ENCODE measurements around the gene SLC37A2.

Gene SLC37A2

DNA sequence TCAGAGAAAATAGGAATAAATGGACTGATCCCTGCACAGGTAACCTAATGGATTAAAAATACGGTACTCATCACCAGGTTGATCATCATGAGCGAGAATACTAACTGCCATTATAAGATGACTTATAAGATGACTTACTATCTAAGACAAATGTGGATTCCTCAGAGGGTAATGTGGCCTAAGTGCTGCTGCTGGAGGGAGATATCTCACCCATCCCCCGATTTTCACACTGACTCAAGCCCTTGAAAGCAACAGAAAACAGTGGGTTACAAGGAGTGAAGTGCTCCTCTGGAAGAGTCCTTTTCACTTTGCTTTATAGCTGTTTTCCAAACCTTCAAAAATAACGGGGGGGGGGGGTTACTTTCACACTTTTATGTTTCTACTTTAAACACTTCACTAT, 47.4 kb downstream of the SLC37A2 start:
- Histone ChIP-seq H3K36me3 (no peaks in the 10 kb centered on the region), H3K9me3 (ENCODE audit: severe bottlenecking) (no peaks in the 10 kb centered on the region), H3K27ac (peak overlapping the region; percentile 76), H3K27me3 (ENCODE audit: insufficient read depth, low read depth, severe bottlenecking) (no peaks in the 10 kb centered on the region), H3K4me3 (ENCODE audit: low read depth, low read length) (peak overlapping the region; percentile 88)
- DNase-seq = no peak
- TF ChIP-seq CTCF (IDR thresholded peaks at IDR 0.05; ENCODE audit: low read depth, low read length) = no peak

GRCh38 chr11:125111001-125111342, 47.9 kb downstream of the SLC37A2 start:
- no peaks in the 10 kb centered on the region for H3K9me3 ChIP-seq (ENCODE audit: severe bottlenecking)
- H3K4me3 ChIP-seq (ENCODE audit: low read depth, low read length) = peak overlapping the region; percentile 88
- peak overlapping the region; percentile 76 for H3K27ac ChIP-seq
- peak; percentile 41 for DNase-seq
- TF ChIP-seq CTCF (IDR thresholded peaks at IDR 0.05; ENCODE audit: low read depth, low read length) = no peak
- H3K36me3 ChIP-seq = no peaks in the 10 kb centered on the region
- H3K27me3 ChIP-seq (ENCODE audit: insufficient read depth, low read depth, severe bottlenecking) = no peaks in the 10 kb centered on the region

DNA sequence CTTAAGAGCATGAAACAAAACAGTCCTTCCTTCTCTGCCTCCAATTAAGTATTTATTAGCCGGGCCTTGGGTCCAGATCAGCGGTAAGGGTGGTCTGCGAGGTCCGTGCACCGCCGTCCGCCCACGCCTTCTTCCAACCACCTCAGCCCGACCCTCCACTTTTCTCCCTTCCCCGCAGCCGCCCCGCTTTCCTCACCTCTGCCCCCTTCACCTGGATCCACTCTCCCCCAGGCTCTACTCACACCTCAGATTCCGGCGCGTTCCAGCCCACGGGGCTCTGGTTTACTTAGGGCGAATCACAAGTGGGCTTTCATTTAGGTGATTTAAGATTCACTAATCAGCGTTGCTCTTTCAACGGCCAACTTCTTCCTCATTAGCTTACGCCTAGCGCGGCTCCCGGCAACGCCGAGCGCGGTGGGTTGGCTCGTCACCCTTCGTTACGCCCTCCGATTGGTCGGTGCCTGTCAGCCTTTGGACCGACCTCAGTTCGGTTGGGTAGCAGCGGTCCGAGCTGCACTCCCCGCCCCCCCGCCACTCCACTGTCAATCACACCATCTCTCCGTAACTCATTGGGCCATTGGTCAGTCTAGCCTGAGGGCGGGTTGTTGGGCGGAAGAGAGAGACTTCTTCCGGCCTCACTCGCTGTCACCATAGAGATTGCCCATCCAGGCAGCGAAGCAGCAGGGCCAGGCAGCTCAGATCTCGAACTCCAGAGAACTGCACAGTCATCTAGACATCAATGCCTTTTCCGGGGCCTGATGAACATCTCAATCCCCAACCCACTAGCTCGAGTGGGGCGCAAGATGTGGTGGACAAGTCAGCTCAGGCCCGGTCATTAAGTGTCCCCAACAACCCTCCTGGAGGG, 48.5 kb downstream of the SLC37A2 start, which contains the start of gene TMEM218:
Gene TMEM218 (minus strand): TSS at position 284 of the 865 bp plus-strand sequence. CDS start 9,385 bp downstream, outside the sequence.
- no peaks in the 10 kb centered on the region for H3K36me3 ChIP-seq
- peak; percentile 99 for DNase-seq
- TF ChIP-seq CTCF (IDR thresholded peaks at IDR 0.05; ENCODE audit: low read depth, low read length) = no peak
- H3K9me3 ChIP-seq (ENCODE audit: severe bottlenecking) = no peaks in the 10 kb centered on the region
- peak within 1 kb of the TSS; percentile 88 for H3K4me3 ChIP-seq (ENCODE audit: low read depth, low read length)
- H3K27me3 ChIP-seq (ENCODE audit: insufficient read depth, low read depth, severe bottlenecking) = no peaks in the 10 kb centered on the region
- peak within 1 kb of the TSS; percentile 76 for H3K27ac ChIP-seq

GRCh38 chr11:125112208-125112604, 49.1 kb downstream of the SLC37A2 start:
- Histone ChIP-seq H3K4me3 (ENCODE audit: low read depth, low read length) (peak overlapping the region; percentile 88), H3K27me3 (ENCODE audit: insufficient read depth, low read depth, severe bottlenecking) (no peaks in the 10 kb centered on the region), H3K9me3 (ENCODE audit: severe bottlenecking) (no peaks in the 10 kb centered on the region), H3K27ac (peak overlapping the region; percentile 38), H3K36me3 (no peaks in the 10 kb centered on the region)
- DNase-seq = no peak
- no peak for TF ChIP-seq CTCF (IDR thresholded peaks at IDR 0.05; ENCODE audit: low read depth, low read length)

DNA sequence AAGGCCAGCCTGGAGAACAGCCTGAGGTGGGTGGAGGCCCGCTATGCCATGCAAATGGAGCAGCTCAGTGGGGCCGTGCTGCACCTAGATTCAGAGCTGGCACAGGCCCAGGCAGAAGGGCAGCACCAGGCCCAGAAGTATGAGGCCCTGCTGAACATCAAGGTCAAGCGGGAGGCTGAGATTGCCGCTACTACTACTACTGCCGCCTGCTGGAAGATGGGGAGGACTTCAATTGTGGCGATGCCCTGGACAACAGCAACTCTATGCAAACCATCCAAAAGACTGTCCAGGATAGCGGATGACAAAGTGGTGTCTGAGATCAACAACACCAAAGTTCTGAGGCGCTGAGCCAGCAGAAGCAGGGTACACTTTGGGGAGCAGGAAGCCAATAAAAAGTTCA, 51.4 kb downstream of the SLC37A2 start:
- Histone ChIP-seq H3K27me3 (ENCODE audit: insufficient read depth, low read depth, severe bottlenecking) (no peaks in the 10 kb centered on the region), H3K9me3 (ENCODE audit: severe bottlenecking) (no peaks in the 10 kb centered on the region), H3K4me3 (ENCODE audit: low read depth, low read length) (no peak overlapping the region), H3K27ac (no peak overlapping the region), H3K36me3 (no peaks in the 10 kb centered on the region)
- no peak for DNase-seq
- TF ChIP-seq CTCF (IDR thresholded peaks at IDR 0.05; ENCODE audit: low read depth, low read length) = peak; percentile 23; the same call in 1 of the 2 replicates
